Left ventricle myocardium superior (tissue), 1 donor: ENCODE results near the gene NLRP3. TPM values are rescaled to one million over a fixed set of nuclear protein-coding genes. Genes with fewer than 3 reads are reported as not detected.
A peak's percentile ranks its signal among the peaks of the same experiment; 100 is the strongest.
"Not testable (repeated sequence)": the region's sequence is repeated elsewhere in the genome, so short reads cannot be mapped to it uniquely, and the experiment has no call there.

Source experiments
- ATAC-seq: fragments of 200-7000 bp; cut with Tn5 transposase; one replicate; pipeline ENCODE4 v1.9.1; 2020; ENCODE audit warnings: mild to moderate bottlenecking, moderate library complexity
- DNase-seq: peaks from one replicate; pipeline ENCODE4 v3.0.0-alpha.2; 2020
- intact Hi-C: fragments of 100-400 bp; cut with micrococcal nuclease; formaldehyde crosslinking; loops from one replicate; pipeline ENCODE4 v1.11.0; 2022
- long read RNA-seq: library from polyadenylated mRNA; unstranded; transcript quantifications from one replicate; pipeline ENCODE4 v2.0.0, GENCODE V29; 2021
- total RNA-seq: library from RNA; stranded (reverse); fragmentation: NEBNext Ultra II Directional; extraction: Animal tissue kit (Norgen Biotek cat#: 25700); gene quantifications from one replicate; pipeline ENCODE4 v1.2.1, GENCODE V29; 2021
- donor health status: DM: no; HTN: yes; CAD: no; lungs with severe emphysema.

The NLRP3 gene
- 0.64 TPM for total RNA-seq
- long read RNA-seq = 0 reads

DNA sequence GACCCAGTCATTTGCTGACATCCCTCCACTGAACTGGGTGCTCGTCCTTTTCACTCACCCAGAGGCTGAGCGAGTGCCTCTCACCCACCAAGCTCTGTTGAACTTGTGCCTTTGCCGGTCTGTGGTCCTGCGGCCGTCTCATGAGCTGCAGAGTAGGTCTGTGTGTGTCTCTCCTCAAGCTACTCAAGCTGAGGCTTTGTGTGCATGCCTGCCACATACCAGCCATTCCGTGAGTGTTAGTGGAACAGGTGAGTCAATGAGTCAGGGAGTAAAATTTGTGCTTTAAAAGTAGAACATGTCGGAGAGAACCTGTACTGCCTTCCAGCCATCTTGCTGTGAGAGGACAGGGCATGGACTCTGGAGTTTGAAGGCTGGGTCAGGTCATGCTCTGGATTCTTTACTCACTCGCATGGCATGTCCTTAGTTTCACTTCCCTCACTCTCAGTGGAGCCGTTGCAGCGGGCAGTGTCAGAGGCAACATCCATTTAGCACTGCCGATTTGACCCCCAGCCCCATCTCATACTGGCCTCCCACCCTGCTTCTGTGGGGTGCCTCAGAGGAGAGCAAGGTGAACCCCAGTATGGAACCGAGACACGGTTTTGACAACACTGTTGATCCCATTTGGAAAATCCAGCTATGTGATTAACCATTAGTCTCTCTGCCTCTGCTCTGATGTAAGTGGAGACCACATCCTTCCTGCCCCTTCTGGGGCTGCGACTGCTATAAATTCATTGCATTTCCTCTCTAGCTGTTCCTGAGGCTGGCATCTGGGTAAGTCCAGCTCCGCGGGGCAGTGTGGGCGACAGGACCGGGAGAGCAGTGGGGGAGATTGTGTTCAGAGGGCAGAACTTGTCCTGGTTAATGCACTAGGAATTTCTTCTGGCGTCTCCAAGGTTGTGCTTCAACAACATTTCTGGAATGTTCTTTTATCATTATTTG is at the start of gene NLRP3:
Gene NLRP3, plus strand, starts transcription at position 751 of the 939 bp plus-strand sequence. CDS start 2,628 bp downstream, outside the sequence.
- ATAC-seq (peak; percentile 82), DNase-seq (peak; percentile 46)
- intact Hi-C loops = no loop called here

- DNase-seq, intact Hi-C loops, ATAC-seq: not testable (repeated sequence)
These were observed 49.6 kb upstream of the NLRP3 start for GRCh38 chr1:247366345-247366744.

- DNase-seq (no peak), ATAC-seq (no peak)
- intact Hi-C loops = no loop called here
These were observed 48.9 kb upstream of the NLRP3 start for GRCh38 chr1:247366926-247367645.

- DNase-seq (no peak), ATAC-seq (peak; percentile 29)
- intact Hi-C loops = no loop called here
These were observed 48.1 kb upstream of the NLRP3 start for GRCh38 chr1:247367786-247368422.

- intact Hi-C loops = no loop called here
- DNase-seq = no peak
- no peak for ATAC-seq
These were observed 47.4 kb upstream of the NLRP3 start for GRCh38 chr1:247368490-247369145.

- no peak for DNase-seq
- ATAC-seq = no peak
- intact Hi-C loops = no loop called here
These were observed 44.9 kb upstream of the NLRP3 start for GRCh38 chr1:247370786-247371732.

- intact Hi-C loops = no loop called here
- DNase-seq = no peak
- ATAC-seq = no peak
These were observed 44.1 kb upstream of the NLRP3 start for GRCh38 chr1:247371801-247372259.

DNA sequence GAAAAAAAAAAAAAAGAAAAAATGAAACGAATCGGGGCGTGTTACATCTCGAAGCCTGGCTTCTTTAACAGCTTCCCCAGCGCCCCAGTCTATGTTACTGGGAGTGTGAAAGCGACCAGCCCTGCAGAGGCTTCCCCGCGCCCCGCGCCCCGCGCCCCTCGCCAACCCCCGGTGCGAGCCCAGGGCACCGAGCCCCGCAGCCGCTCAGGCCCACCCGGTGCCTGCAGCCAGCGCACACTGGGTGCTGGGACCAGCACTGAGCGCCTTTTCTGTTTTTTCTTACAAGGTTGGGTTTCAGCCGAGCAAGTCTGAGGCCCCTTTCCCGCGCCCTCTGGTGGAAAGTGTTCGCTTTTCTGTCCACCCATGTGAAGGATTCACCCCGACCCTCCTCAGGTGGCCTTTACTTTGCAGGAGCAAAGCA is 42.2 kb upstream of the NLRP3 start:
- ATAC-seq = peak; percentile 89
- peak; percentile 58 for DNase-seq
- intact Hi-C loops = no loop called here

DNA sequence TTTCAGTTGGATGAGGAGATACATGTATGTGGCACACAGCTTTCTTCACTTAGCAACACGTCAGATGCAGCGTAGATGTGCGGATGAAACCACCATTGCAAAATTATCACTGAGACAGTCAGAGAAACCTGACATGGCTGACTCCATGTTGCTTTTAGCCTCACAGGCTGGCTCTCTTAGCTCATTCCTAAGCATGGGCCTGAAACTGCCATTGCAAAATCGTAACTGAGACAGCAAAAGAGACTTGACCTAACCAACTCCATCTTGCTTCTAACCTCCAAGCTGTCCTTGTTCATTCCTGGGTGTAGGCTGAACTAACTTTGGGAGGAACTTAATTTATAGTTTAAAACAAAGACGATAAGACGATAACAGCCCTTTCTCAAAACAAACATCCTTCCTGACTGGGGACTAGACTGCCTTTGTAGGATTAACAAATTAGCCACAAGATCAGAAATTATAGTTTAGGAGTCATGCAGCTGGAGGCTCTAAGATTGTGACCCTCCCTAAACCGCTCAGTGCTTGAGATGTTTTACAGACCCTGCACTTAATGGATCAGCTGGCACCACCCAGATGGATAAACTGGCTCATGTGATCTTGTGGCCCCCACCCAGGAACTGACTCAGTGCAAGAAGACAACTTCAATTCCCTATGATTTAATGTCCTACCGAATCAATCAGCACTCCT is 41.2 kb upstream of the NLRP3 start:
- DNase-seq, intact Hi-C loops, ATAC-seq: not testable (repeated sequence)

DNA sequence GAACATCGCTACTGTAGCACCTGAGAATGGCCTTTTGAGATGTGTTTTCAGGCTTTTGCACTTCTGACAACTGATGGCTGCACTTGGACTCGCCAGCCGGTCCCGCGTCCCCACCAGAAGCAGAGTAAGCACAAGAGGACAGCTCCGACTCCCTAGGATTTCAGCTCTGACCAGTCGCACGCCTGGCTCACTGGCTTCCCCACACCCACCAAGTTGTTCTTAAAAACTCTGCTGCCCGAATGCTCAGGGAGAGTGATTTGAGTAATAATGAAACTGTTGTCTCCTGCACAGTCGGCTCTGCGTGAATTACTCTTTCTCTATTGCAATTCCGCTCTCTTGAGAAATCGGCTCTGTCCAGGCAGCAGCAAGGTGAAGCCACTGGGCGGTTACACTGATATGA is 40.2 kb upstream of the NLRP3 start:
- no peak for ATAC-seq
- intact Hi-C loops = no loop called here
- no peak for DNase-seq

GRCh38 chr1:247376659-247377058 is 39.3 kb upstream of the NLRP3 start:
- intact Hi-C loops = no loop called here
- DNase-seq (no peak), ATAC-seq (no peak)

DNA sequence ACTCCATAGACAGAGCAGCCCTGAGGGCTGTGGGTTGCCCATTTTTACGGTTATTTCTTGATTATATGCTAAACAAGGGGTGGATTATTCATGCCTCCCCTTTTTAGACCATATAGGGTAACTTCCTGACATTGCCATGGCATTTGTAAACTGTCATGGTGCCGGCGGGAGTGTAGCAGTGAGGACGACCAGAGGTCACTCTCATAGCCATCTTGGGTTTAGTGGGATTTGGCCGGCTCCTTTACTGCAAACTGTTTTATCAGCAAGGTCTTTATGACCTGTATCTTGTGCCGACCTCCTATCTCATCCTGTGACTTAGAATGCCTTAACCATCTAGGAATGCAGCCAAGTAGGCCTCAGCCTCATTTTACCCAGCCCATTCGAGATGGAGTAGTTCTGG is 38.3 kb upstream of the NLRP3 start:
- intact Hi-C loops, ATAC-seq, DNase-seq: not testable (repeated sequence)

DNA sequence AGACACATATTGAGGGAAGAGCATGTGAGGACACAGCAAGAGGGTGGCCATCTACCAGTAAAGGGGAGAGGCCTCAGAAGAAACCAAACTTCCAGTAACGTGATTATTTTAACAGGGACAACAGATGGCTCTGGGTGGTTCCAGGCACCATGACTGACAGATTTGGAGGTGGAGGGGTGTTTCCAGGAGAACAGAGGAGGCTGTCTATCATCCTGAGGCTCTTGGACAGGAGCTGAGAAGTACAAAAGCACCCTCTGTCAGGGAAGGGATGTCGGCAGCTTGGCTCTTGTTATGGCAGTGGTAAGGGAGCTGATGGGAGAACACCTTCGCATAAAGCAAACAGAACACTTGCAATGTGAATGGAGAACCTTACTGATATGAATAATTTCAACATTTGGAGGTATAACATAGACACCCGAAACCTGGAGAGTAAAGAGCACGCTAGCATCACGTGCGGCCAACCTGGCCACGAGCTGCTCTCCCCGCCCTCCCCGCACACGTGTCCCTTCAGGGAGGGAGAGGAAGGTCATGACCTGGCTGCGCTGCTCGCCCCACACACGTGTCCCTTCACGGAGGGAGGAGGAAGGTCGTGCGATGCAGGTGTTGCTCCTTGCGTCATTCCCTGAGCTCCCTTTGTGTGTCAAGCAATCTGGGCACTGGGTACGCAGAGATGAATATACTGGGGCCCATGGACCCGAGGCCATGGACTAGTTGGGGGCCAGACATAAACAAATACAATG is 37.5 kb upstream of the NLRP3 start:
- no peak for DNase-seq
- intact Hi-C loops = no loop called here
- no peak for ATAC-seq

GRCh38 chr1:247385283-247385682 is 30.7 kb upstream of the NLRP3 start:
- ATAC-seq = no peak
- intact Hi-C loops = no loop called here
- DNase-seq = no peak

GRCh38 chr1:247386217-247386616 is 29.8 kb upstream of the NLRP3 start:
- no peak for ATAC-seq
- intact Hi-C loops = no loop called here
- no peak for DNase-seq

GRCh38 chr1:247386687-247387086 is 29.3 kb upstream of the NLRP3 start:
- ATAC-seq (no peak), DNase-seq (no peak)
- intact Hi-C loops = no loop called here

- ATAC-seq (no peak), DNase-seq (no peak)
- intact Hi-C loops = no loop called here
These were observed 28.9 kb upstream of the NLRP3 start for GRCh38 chr1:247387096-247387495.
